Osteoblast (primary cell): ENCODE measurements around the gene FNBP1L. TPM values are rescaled to one million over a fixed set of nuclear protein-coding genes. Genes with fewer than 3 reads are reported as not detected.

Experiments
- DNase-seq: peaks from one replicate; pipeline ENCODE4 v3.0.0; 2011; ENCODE audit warnings: low spot score, mixed read lengths; ENCODE audit not compliant: insufficient read length; ENCODE audit errors: missing footprints
- H2AFZ ChIP-seq: 2 replicates; pipeline ENCODE4 v1.6.0; 2011; ENCODE audit warnings: mild to moderate bottlenecking, low read length
- H3K27ac ChIP-seq: 2 replicates; pipeline ENCODE4 v1.5.1; 2011; ENCODE audit warnings: mild to moderate bottlenecking, low read depth, low read length, moderate library complexity
- H3K27me3 ChIP-seq: 2 replicates; pipeline ENCODE4 v1.6.0; 2012; ENCODE audit warnings: mild to moderate bottlenecking, control low read depth, inconsistent platforms, low read length, moderate library complexity; ENCODE audit not compliant: insufficient read depth
- H3K36me3 ChIP-seq: 2 replicates; pipeline ENCODE4 v1.5.1; 2011; ENCODE audit warnings: mild to moderate bottlenecking, low read length, control low read depth, moderate library complexity; ENCODE audit not compliant: insufficient read depth
- H3K4me1 ChIP-seq: 2 replicates; pipeline ENCODE4 v1.5.1; 2011; ENCODE audit warnings: mild to moderate bottlenecking, low read length, control low read depth, moderate library complexity; ENCODE audit not compliant: insufficient read depth
- H3K4me2 ChIP-seq: 2 replicates; pipeline ENCODE4 v1.6.0; 2011; ENCODE audit warnings: mild to moderate bottlenecking, low read length; ENCODE audit not compliant: insufficient read depth
- H3K4me3 ChIP-seq: fragments of 200-600 bp; sonication (generic); 3 replicates; pipeline ENCODE4 v1.5.1; 2012; ENCODE audit warnings: mild to moderate bottlenecking, low read length, inconsistent platforms; ENCODE audit not compliant: insufficient read depth
- H3K79me2 ChIP-seq: 2 replicates; pipeline ENCODE4 v1.6.0; 2012; ENCODE audit warnings: mild to moderate bottlenecking, low read length, control low read depth, inconsistent platforms; ENCODE audit not compliant: insufficient read depth
- H3K9me3 ChIP-seq: 2 replicates; pipeline ENCODE4 v1.5.1; 2011; ENCODE audit warnings: low read depth, low read length, control low read depth
- H4K20me1 ChIP-seq: 2 replicates; pipeline ENCODE4 v1.6.0; 2012; ENCODE audit warnings: mild to moderate bottlenecking, low read length, control low read depth; ENCODE audit not compliant: insufficient read depth
- CTCF ChIP-seq: IDR thresholded peaks from 2 replicates; pipeline ENCODE4 v1.5.1; 2011; ENCODE audit warnings: mild to moderate bottlenecking, low read depth, low read length, moderate library complexity; ENCODE audit errors: extremely low read depth
- total RNA-seq: library from RNA; depleted of rRNA; stranded (reverse); fragments of >200 nt; gene quantifications from 2 replicates; pipeline ENCODE4 v1.2.3, GENCODE V29; 2012

Gene FNBP1L
- total RNA-seq, 1 donor: 8.7 TPM

GRCh38 chr1:93537396-93537795, 89.5 kb downstream of the FNBP1L start:
- Histone ChIP-seq H3K36me3 (no peaks in the 10 kb centered on the region), H3K4me3 (no peak overlapping the region), H3K79me2 (no peaks in the 10 kb centered on the region), H3K4me1 (peaks cover 6% of the 10 kb centered on the region), H3K4me2 (no peak overlapping the region), H3K9me3 (no peaks in the 10 kb centered on the region), H2AFZ (no peak overlapping the region), H4K20me1 (no peaks in the 10 kb centered on the region), H3K27ac (no peak overlapping the region), H3K27me3 (no peaks in the 10 kb centered on the region)
- DNase-seq: no peak
- no peak for TF ChIP-seq CTCF

GRCh38 chr1:93537924-93538323, 90.0 kb downstream of the FNBP1L start:
- H4K20me1 ChIP-seq: no peaks in the 10 kb centered on the region
- H3K79me2 ChIP-seq: no peaks in the 10 kb centered on the region
- peaks cover 6% of the 10 kb centered on the region for H3K4me1 ChIP-seq
- no peaks in the 10 kb centered on the region for H3K9me3 ChIP-seq
- H3K4me2 ChIP-seq: no peak overlapping the region
- no peak for DNase-seq
- no peaks in the 10 kb centered on the region for H3K36me3 ChIP-seq
- no peaks in the 10 kb centered on the region for H3K27me3 ChIP-seq
- H3K27ac ChIP-seq: no peak overlapping the region
- TF ChIP-seq CTCF: no peak
- no peak overlapping the region for H2AFZ ChIP-seq
- no peak overlapping the region for H3K4me3 ChIP-seq

- Histone ChIP-seq H3K4me3 (no peak overlapping the region), H3K36me3 (no peaks in the 10 kb centered on the region), H3K79me2 (no peaks in the 10 kb centered on the region), H3K27me3 (no peaks in the 10 kb centered on the region), H3K4me2 (no peak overlapping the region), H3K27ac (no peak overlapping the region), H3K4me1 (peaks cover 6% of the 10 kb centered on the region), H4K20me1 (no peaks in the 10 kb centered on the region), H2AFZ (no peak overlapping the region), H3K9me3 (no peaks in the 10 kb centered on the region)
- DNase-seq: no peak
- TF ChIP-seq CTCF: no peak
These were observed 93.1 kb downstream of the FNBP1L start for GRCh38 chr1:93541045-93541444.

- H2AFZ ChIP-seq: no peak overlapping the region
- no peak overlapping the region for H3K4me2 ChIP-seq
- no peak overlapping the region for H3K4me3 ChIP-seq
- no peaks in the 10 kb centered on the region for H3K79me2 ChIP-seq
- peaks cover 3% of the 10 kb centered on the region for H3K4me1 ChIP-seq
- no peaks in the 10 kb centered on the region for H3K27me3 ChIP-seq
- no peaks in the 10 kb centered on the region for H3K9me3 ChIP-seq
- DNase-seq: no peak
- H3K36me3 ChIP-seq: no peaks in the 10 kb centered on the region
- no peak overlapping the region for H3K27ac ChIP-seq
- H4K20me1 ChIP-seq: no peaks in the 10 kb centered on the region
- no peak for TF ChIP-seq CTCF
These were observed 94.5 kb downstream of the FNBP1L start for GRCh38 chr1:93542398-93542797.
